Measurements from ENCODE around the gene ASS1. TPM values are rescaled to one million over a fixed set of nuclear protein-coding genes. Genes with fewer than 3 reads are reported as not detected.

The ASS1 gene
- total and polyA plus RNA-seq, 2 of the 13 experiments (the other 11 are each of a cell fraction or from before 2014, with no cell fraction given), result 77.6 to 122 TPM

- TF ChIP-seq PRDM10 (CRISPR knock-in tag; IDR thresholded peaks at IDR 0.05; ENCODE audit: low read depth) (no peak), MXD4 (CRISPR knock-in tag; IDR thresholded peaks at IDR 0.05) (no peak), ZNF124 (CRISPR knock-in tag; IDR thresholded peaks at IDR 0.05) (no peak), ELF3 (CRISPR knock-in tag; IDR thresholded peaks at IDR 0.05) (no peak), ZSCAN22 (CRISPR knock-in tag; IDR thresholded peaks at IDR 0.05) (no peak), IRX3 (CRISPR knock-in tag; IDR thresholded peaks at IDR 0.05; ENCODE audit: borderline replicate concordance, low read depth) (peak; percentile 35; the same call in 1 of the 2 replicates), EEA1 (CRISPR knock-in tag; IDR thresholded peaks at IDR 0.05; ENCODE audit: borderline replicate concordance) (no peak), GLI4 (CRISPR knock-in tag; IDR thresholded peaks at IDR 0.05; ENCODE audit: borderline replicate concordance) (no peak), THAP8 (CRISPR knock-in tag; IDR thresholded peaks at IDR 0.05; ENCODE audit: borderline replicate concordance) (no peak), PAXIP1 (CRISPR knock-in tag; conservative IDR thresholded peaks at IDR 0.05) (peak; percentile 37; the same call in 1 of the 2 replicates), NCOA1 (CRISPR knock-in tag; IDR thresholded peaks at IDR 0.05) (no peak), ZNF530 (CRISPR knock-in tag; IDR thresholded peaks at IDR 0.05; ENCODE audit: low read depth) (no peak), ZNF557 (CRISPR knock-in tag; IDR thresholded peaks at IDR 0.05) (no peak), POLR2G (IDR thresholded peaks at IDR 0.05; ENCODE audit: low read depth, low read length) (no peak), RFXANK (CRISPR knock-in tag; IDR thresholded peaks at IDR 0.05) (no peak), TCF7L2 (IDR thresholded peaks at IDR 0.05; ENCODE audit: low read depth, low read length) (no peak), GRHL1 (CRISPR knock-in tag; conservative IDR thresholded peaks at IDR 0.05) (no peak), THRA (CRISPR knock-in tag; IDR thresholded peaks at IDR 0.05; ENCODE audit: borderline replicate concordance) (peak; percentile 65; the same call in 1 of the 2 replicates)
Measured at GRCh38 chr9:130451509-130452388, 7.0 kb downstream of the ASS1 start (continued).

All from HepG2 (cell line).